ENCODE measurements around the gene ADCK1. TPM values are rescaled to one million over a fixed set of nuclear protein-coding genes. Genes with fewer than 3 reads are reported as not detected.

Gene ADCK1
- total RNA-seq, 4 donors from 2014 or later: 4.2 to 10.7 (median 6.2) TPM

DNA sequence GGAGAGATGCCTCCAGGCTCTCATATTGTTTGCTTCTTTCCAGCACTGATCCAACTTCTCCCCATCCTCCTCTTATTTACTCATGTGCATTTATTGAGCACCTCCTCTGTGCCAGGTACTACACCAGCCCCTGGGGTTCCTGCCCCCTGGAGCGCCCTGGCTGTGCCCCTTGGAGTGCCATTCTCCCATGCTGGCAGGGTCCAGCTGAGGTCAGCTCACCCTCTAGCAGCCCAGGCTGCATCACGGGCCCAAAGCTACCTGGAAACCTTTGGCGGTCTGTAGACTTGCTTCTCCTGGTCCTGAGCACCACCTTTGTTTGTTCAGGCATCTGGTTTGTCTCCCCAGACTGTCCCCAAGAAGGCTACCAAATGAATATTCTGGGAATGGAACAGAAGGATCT is 67.0 kb downstream of the ADCK1 start:
- TF ChIP-seq, protein P1, sequence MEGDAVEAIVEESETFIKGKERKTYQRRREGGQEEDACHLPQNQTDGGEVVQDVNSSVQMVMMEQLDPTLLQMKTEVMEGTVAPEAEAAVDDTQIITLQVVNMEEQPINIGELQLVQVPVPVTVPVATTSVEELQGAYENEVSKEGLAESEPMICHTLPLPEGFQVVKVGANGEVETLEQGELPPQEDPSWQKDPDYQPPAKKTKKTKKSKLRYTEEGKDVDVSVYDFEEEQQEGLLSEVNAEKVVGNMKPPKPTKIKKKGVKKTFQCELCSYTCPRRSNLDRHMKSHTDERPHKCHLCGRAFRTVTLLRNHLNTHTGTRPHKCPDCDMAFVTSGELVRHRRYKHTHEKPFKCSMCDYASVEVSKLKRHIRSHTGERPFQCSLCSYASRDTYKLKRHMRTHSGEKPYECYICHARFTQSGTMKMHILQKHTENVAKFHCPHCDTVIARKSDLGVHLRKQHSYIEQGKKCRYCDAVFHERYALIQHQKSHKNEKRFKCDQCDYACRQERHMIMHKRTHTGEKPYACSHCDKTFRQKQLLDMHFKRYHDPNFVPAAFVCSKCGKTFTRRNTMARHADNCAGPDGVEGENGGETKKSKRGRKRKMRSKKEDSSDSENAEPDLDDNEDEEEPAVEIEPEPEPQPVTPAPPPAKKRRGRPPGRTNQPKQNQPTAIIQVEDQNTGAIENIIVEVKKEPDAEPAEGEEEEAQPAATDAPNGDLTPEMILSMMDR (IDR thresholded peaks at IDR 0.05): no peak
- DNase-seq (ENCODE audit: low spot score) (no peak), ATAC-seq (ENCODE audit: low FRiP score) (no peak)

DNA sequence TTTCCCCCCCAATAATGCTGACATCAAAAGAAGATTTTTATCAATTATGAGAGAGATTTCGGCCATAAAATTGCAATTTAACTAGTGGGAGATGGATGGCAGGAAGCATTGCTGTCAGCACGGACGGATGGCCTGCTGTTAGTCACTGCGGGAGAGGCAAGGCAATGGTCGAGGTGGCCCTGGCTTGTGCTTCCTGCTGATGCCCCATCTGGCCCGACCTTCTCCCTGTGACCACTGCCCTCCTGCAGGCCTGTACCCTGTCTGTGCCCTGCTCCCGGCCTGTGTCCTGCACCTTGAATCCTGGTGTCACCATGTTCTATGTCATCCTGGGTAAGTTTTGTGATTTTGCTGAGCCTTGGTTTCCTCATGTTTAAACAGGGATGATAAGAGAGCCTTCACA is 67.6 kb downstream of the ADCK1 start:
- TF ChIP-seq, protein P1 (IDR thresholded peaks at IDR 0.05): no peak
- ATAC-seq (ENCODE audit: low FRiP score) (no peak), DNase-seq (ENCODE audit: low spot score) (no peak)

- DNase-seq (ENCODE audit: low spot score): no peak
- TF ChIP-seq, protein P1 (IDR thresholded peaks at IDR 0.05): no peak
- no peak for ATAC-seq (ENCODE audit: low FRiP score)
Measured at GRCh38 chr14:77868552-77869285, 68.8 kb downstream of the ADCK1 start.

DNA sequence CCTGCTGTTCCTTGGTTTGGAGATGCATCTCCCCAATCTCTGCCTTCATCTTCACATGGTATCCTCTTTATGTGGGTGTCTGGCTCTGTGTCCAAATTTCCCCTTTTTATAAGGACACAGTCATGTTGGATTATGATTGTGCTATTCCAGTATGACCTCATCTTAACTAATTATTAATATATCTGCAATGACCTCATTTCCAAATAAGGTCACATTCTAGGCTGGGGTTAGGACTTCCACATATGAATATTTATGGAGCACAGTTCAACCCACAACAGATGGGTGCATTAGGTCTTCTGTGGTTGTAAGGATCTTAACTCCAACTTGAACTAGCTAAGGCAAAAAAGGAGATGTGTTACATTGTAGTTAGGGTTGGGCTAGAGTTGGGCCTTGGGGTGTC is 69.4 kb downstream of the ADCK1 start:
- TF ChIP-seq, protein P1 (IDR thresholded peaks at IDR 0.05): no peak
- DNase-seq (ENCODE audit: low spot score) (no peak), ATAC-seq (ENCODE audit: low FRiP score) (no peak)

DNA sequence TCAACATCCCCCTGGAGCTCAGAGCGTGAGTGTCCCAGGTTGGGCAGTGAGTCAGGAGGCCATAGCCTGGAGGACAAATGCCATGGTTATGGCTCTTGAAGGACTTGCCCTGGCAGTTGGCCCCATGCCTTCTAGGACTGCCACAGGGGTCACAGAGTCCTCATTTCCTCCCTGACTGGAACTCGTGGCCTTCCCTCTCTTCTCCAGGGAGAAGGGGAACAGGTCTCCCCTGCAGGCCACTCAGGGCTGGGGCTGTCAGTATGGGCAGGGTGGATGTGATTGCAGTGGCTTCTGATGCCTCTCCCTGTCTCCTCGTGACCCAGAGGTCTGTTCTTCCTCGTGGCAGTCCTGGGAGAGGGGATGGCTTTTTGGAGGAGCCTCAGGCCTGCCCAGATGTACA is 70.7 kb downstream of the ADCK1 start:
- DNase-seq (ENCODE audit: low spot score) (no peak), ATAC-seq (ENCODE audit: low FRiP score) (no peak)
- TF ChIP-seq, protein P1 (IDR thresholded peaks at IDR 0.05): no peak

GRCh38 chr14:77872152-77872551 is 72.2 kb downstream of the ADCK1 start:
- ATAC-seq (ENCODE audit: low FRiP score) (no peak), DNase-seq (ENCODE audit: low spot score) (no peak)
- TF ChIP-seq, protein P1 (IDR thresholded peaks at IDR 0.05): no peak

DNA sequence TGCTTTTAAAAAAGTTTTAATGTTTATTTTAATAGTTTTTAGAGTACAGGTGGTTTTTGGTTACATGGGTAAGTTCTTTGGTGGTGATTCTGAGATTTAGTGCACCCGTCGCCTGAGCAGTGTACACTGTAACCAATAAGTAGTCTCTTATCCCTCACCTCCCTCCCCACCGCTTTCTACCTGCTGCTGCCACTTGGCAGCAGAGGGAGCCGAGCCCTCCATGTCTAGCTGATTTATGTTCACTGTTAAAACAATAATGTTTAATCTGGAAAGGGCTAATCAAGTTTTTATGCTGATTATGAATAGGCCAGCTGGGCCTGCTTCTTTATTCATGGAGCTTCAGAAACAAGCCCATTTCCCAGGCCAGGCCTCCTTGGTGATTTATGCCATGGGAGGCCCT is 73.1 kb downstream of the ADCK1 start:
- TF ChIP-seq, protein P1 (IDR thresholded peaks at IDR 0.05): no peak
- ATAC-seq (ENCODE audit: low FRiP score) (no peak), DNase-seq (ENCODE audit: low spot score) (no peak)

Data from omental fat pad (tissue), 4 donors.